SHP77 (cell line): ENCODE data around the gene BAG5.

Experiments
- DNase-seq, 2 experiments: peaks; one replicate each; lab custom pipeline; 2025; lab: John Stamatoyannopoulos, UW

BAG5 gene

DNA sequence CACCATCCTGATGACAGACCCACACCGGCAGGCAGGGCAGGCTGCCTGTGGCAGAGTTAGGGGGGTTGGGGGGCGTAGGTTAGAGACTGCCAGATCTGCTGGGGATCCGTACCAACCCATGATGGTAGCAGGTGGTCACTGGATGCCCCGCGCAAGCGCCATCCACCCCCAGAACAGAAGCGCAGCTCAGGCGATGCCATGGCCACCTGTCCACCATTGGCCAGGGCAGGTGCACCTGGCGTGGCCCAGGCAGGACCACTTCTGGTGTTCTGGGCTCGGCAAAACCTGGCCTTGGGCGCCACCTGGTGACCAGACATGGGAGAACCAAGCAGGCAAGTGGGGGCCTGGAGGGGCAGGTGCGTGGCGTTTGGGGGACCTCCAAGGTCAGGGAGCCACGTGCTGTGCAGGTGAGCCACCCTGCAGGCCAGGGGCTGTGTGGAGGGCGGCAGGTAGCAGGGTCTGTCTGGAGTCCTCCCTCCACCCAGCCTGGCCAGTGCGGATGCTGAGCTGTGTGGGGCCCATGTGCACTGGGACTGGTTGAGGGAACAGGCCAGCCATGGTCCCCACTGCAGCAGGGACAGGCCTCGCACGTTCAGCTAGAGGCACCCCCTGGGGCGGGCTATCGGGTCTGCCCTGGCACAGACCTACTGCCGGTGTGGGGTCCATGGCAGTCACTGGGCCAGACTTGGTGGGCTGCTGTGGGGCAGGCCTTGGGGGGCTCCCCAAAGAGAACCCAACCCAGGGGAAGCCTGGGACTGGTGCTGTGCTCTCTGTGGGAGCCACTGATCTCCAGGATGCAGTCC is 15.6 kb downstream of the BAG5 start:
- DNase-seq = peak; percentile 57 to 68

GRCh38 chr14:103545915-103546651 is 16.4 kb downstream of the BAG5 start:
- no peak for DNase-seq

DNA sequence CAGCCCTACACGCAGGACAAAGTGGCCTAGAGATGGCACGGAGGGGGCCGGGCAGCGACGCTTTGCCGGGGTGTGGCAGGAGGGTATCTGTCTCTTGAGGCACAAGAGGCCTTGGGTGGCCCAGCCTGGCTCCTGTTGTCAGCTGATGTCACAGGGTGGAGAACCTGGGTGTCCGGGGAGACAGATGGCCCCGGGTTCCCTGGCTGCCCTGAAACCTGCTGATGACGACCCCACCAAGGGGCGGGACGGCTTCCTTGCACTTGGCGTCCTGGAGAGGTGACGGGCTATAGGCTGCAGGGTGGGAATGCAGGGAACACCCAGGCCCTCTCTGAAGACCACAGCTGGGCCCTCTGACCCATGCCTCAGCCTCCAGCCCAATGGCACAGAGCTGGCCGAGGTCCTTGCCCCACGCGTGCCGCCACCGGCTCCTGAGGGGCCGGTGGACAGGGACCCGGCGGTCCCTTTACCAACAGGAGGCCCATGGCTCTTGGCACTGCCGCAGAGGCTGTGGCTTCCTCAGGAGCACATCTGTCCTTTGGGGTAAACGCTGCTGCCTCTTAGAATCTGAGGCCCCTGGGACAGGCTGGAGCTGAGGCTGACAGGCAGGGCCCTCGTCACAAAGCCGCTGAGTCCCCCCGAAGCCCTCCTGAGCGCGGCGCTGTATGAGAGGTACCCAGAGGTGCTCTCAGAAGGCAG is 17.1 kb downstream of the BAG5 start:
- DNase-seq = no peak

DNA sequence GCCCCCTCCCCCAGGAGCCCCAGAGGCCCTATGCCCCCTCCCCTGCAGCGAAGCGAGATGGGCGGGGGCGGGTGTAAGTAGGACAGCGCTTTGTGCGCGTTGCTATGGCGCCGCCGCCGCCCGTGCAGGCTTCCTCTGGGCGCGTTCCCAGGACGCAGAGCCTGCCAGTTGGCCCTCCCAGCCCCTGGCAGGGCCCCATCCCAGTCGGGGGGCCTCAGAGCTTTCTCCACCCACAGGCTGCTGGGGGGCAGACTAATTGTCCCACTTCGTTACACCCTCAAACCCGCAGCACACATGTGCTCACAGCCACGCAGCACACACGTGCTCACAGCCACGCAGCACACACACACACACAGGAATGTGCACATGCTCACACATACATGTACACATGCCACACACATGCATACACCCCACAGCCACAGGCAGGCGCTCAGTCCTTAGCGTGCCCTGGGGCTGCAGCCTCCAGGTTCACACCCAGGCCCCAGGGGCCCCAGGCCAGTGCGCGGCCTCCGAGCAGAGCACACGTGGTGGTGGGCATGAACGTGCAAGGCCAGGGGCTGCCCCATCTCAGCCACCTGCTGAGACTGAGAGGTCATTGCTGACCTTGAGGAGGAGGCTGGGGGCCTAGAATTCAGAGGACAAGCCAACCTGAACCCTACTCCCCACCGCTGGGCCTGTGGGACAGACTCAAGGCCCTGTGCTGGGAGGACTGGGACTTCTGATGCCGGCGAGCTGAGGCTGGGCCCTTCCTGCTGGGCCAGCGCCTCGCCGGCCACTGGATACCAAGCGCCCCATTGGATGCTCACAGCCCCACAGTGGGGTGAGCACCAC is 17.9 kb downstream of the BAG5 start:
- no peak for DNase-seq

DNA sequence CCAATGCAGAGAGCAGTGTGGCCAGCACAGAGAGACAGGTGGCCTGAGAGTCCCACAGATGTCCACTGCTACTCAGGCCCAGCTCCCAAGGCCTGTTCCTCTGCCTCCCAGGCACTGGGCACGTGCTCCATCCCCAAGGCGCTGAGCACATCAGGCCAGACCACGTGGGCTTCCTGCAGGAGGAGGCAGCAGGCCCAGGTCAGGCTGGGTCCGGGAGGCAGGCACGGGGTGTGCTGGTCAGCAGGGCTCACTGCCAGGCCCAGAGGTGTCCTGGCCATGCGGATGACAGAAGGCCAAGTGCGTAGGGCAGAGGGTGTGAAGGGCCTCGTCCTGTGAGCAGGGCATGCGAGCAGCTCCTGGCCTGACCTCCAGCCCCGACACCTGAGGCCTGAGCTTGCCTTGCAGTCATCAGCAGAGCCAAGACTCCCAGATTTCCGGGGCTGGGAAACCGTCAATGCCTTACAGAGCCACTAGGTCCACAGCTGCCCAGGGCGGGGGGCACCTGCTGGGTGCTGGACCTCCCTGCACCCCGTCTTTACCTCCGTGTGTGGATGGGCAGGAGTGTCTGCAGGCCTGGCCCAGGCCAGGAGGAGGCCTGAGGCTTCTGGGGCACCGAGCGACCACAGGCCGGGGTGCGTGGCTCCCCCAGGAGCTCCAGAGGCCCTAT is 18.6 kb downstream of the BAG5 start:
- no peak for DNase-seq

DNA sequence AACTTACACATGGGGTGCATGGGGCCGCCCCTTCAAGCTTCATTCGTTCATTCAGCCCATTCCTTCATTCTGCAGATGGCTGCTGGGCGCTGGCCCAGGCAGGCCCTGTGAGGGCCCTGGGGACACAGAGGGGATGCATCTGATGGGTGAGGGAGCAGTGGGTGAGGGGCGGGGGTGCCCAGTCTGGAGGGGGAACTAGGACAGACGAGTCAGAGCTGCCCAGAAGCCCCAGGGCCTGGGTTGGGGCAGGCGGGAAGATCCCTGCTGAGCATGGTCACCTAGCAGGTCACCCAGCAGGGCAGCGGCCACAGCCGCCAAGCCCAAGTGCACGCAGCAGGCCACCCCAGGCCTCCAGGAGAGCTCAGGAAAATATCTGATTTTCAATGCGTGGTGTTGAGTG is 19.3 kb downstream of the BAG5 start:
- no peak for DNase-seq

DNA sequence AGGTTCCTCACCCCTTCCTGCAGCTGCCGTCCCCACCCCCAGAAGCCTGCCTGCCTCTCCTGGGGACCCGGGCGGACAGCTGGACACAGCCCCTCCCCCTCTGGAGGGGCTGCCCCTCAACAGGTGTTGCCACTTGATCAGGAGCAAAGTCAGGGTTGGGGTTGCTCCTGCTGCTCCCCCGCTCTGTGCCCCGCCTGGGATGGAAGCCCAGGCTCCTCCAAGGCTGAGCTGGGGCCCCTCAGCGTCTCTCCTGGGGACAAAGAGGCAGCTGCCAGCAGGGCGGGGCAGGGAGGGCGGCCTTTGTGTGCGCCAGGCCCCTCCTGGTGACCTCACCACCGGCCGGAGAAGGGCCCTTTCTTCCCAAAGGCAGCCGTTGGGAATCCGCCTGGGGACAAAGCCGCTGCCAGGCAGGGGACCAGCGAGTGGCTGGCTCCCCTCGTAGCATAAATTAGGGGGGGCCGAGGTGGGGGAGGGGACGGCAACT is 19.8 kb downstream of the BAG5 start:
- peak; percentile 68 to 79 for DNase-seq

GRCh38 chr14:103541709-103542604 is 20.5 kb downstream of the BAG5 start:
- no peak for DNase-seq

- no peak for DNase-seq
Measured at GRCh38 chr14:103540821-103541708, 21.4 kb downstream of the BAG5 start.

- peak in 1 of 2 experiments; percentile 31 for DNase-seq
Measured at GRCh38 chr14:103539056-103539825, 23.2 kb downstream of the BAG5 start.

DNA sequence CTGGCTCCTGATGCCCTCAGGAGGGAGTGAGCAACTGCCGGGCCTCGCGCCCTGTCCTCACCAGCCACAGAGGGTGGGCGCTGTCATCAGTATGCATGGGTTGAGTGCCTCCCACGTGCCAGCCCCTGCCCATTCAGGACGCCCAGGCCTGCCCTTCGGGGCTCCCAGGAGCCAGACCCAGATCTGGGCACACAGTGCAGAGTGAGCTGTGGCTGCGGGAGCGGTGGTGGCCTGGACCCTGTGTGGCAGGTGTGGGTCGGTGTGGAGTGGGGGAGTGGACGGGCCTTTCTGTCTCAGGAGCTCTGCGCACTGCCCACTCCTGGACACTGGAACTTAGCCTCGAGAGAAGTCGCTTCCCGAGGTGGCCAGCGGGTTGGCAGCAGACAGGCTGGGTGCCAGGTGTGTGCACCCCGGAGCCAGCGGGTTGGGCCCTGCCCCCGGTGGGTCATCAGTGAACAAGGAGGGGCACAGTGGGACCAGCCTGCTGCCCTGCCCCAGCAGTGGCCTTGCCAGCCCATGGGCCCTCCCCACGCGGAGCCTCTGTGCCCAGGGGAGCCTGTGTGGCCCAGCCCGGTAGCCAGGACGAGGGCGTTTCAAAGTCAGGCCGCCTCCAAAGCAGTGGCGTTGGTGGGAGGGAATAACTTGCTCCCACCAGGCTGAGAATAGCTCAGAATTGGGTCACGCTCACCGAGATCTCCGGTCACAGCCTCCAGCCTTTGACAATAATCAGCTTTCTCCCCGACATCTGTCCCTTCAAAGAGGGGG is 24.0 kb downstream of the BAG5 start:
- DNase-seq = no peak

DNA sequence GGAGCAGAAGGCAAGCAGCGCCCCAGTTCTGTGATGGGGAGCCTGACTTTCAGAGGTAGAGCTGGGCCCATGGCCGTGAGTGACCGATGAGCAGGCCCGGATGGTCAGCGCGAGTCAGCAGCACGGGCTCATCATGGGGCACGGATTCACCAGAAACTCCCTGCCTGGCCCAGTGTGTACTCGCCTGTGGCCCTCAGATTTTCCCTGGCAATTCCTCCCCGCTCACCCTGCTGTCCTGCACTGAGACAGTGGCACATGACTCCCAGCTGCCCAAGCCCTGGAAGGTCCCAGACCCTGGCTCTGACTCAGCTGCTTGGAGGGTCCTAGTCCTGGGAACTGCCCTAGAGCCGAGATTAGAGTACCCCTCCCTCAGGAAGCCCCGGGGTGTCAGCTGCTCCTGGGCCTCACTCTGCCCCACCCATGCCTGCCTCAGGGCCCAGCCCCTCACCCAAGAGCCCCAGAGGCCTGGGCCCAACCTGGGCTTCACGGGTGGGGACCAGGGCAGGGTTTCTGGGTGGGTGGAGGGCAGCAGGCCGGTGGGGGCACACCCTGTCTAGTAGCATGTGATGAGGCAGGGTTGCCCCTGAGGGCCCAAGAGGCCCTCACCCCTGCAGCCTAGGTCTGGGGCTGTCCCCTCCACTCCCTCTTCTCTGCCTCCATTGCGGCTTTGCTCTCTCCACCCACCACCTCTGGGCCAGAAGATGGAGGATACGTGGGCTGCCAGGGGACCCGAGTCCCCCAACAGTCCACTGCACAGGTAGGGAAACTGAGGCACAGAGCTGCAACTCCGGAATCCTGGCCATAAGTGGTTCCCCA is 25.1 kb downstream of the BAG5 start:
- DNase-seq = no peak

- no peak for DNase-seq
Measured at GRCh38 chr14:103536693-103537092, 25.8 kb downstream of the BAG5 start.

DNA sequence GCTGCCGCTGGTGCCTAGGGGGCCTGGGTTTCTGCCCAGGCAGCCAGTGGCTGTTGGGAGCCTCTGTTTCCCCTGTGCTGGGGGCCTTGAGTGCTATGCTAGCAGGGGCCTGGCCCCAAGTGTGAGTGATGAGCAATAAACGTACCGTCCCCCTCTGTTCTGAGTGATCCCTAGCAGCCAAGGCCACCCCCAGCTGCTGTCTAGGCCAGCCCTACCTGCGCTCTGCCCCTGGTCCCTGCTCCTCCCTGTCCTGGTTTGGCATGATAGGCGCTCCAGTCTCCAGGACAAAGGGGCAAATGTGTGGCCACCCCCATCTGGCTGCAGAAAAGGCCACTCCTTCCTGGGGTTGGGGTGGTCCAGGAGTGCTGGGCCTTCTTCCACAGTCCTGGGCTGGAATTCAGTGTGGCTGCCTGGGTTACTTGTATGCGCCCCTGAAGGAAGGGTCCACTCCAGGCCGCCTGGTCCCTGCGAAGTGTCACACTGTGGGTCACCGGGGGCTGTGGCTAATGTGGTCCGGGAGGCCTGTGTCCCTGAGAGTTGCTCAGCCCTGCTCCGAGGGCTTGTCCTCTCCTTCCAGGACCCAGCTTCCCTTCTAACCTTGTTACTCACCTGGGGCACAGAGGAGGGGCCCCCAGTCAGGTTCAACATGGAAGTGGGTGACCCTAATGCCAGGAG is 26.4 kb downstream of the BAG5 start:
- DNase-seq = no peak

- no peak for DNase-seq
Measured at GRCh38 chr14:103535081-103535890, 27.2 kb downstream of the BAG5 start.
